Neuronal stem cell (in vitro differentiated cells): ENCODE measurements around the gene STRIT1.

Source experiments
- DNase-seq: peaks from one replicate; pipeline ENCODE4 v3.0.0-alpha.2; 2013; ENCODE audit warnings: low spot score
- H2AFZ ChIP-seq: one replicate; pipeline ENCODE4 v1.6.1; 2013; ENCODE audit warnings: mild to moderate bottlenecking, low read length, inconsistent platforms
- H2AK5ac ChIP-seq: 2 replicates; pipeline ENCODE4 v1.6.1; 2013; ENCODE audit warnings: low read depth, mild to moderate bottlenecking, inconsistent platforms, low read length, moderate library complexity, mixed read lengths
- H2BK120ac ChIP-seq: 2 replicates; pipeline ENCODE4 v1.6.1; 2013; ENCODE audit warnings: low read depth, mild to moderate bottlenecking, inconsistent platforms, low read length, moderate library complexity, mixed read lengths
- H2BK12ac ChIP-seq: one replicate; pipeline ENCODE4 v1.6.1; 2013; ENCODE audit warnings: low read length, inconsistent platforms
- H2BK15ac ChIP-seq: 2 replicates; pipeline ENCODE4 v1.6.1; 2013; ENCODE audit warnings: mild to moderate bottlenecking, low read length, inconsistent platforms, mixed read lengths
- H2BK5ac ChIP-seq: one replicate; pipeline ENCODE4 v1.6.1; 2013; ENCODE audit warnings: inconsistent platforms, mild to moderate bottlenecking, low read length, moderate library complexity
- H3K14ac ChIP-seq: one replicate; pipeline ENCODE4 v1.6.1; 2013; ENCODE audit warnings: low read length, inconsistent platforms
- H3K18ac ChIP-seq: 2 replicates; pipeline ENCODE4 v1.6.1; 2013; ENCODE audit warnings: low read length, inconsistent platforms
- H3K23ac ChIP-seq: 2 replicates; pipeline ENCODE4 v1.6.1; 2013; ENCODE audit warnings: low read depth, mild to moderate bottlenecking, mixed read lengths, low read length, inconsistent platforms; ENCODE audit not compliant: poor library complexity
- H3K27ac ChIP-seq: replicated peaks from 3 replicates; pipeline ENCODE4 v1.5.1; 2013; ENCODE audit warnings: low read length, inconsistent platforms
- H3K27me3 ChIP-seq, 3 experiments: 2 replicates each; pipeline ENCODE4 v1.6.1; 2013; ENCODE audit warnings: low read length in 3 of 3, mild to moderate bottlenecking in 2 of 3, inconsistent platforms in 1 of 3, low read depth in 1 of 3, mixed read lengths in 1 of 3, moderate library complexity in 1 of 3; ENCODE audit not compliant: control insufficient read depth in 3 of 3, insufficient read depth in 3 of 3
- H3K36me3 ChIP-seq, 2 donors: replicated peaks in 1 of 2; 2 replicates each; pipeline ENCODE4 v1.6.1; 2013; ENCODE audit warnings: low read length in 2 of 2; ENCODE audit not compliant: control insufficient read depth in 2 of 2, insufficient read depth in 2 of 2
- H3K4ac ChIP-seq: 2 replicates; pipeline ENCODE4 v1.6.1; 2013; ENCODE audit warnings: inconsistent platforms, mild to moderate bottlenecking, low read length, moderate library complexity
- H3K4me1 ChIP-seq, 2 donors: 1 replicate in 1 of 2; 2 replicates in 1 of 2; pipeline ENCODE4 v1.6.1; 2013; ENCODE audit warnings: low read length in 2 of 2, low read depth in 1 of 2; ENCODE audit not compliant: control insufficient read depth in 2 of 2, insufficient read depth in 1 of 2
- H3K4me2 ChIP-seq: one replicate; pipeline ENCODE4 v1.6.1; 2013; ENCODE audit warnings: mild to moderate bottlenecking, low read length, inconsistent platforms; ENCODE audit not compliant: insufficient read depth, poor library complexity, severe bottlenecking
- H3K4me3 ChIP-seq, 2 donors: 2 replicates each; pipeline ENCODE4 v1.5.1; 2013; ENCODE audit warnings: low read length in 2 of 2, mild to moderate bottlenecking in 2 of 2, inconsistent platforms in 1 of 2, moderate library complexity in 1 of 2
- H3K79me1 ChIP-seq: one replicate; pipeline ENCODE4 v1.6.1; 2013; ENCODE audit warnings: low read depth, mild to moderate bottlenecking, inconsistent platforms, low read length, moderate library complexity
- H3K9ac ChIP-seq: one replicate; pipeline ENCODE4 v1.6.1; 2013; ENCODE audit warnings: mild to moderate bottlenecking, low read depth, low read length, inconsistent platforms; ENCODE audit not compliant: poor library complexity
- H3K9me3 ChIP-seq, 2 donors: replicated peaks in 1 of 2; 2 replicates each; pipeline versions ENCODE3 to v1.6.1; 2013; ENCODE audit warnings: low read length in 2 of 2, mild to moderate bottlenecking in 2 of 2, inconsistent platforms in 1 of 2, low read depth in 1 of 2, mixed read lengths in 1 of 2, moderate library complexity in 1 of 2; ENCODE audit not compliant: control insufficient read depth in 2 of 2, insufficient read depth in 1 of 2
- H4K8ac ChIP-seq: one replicate; pipeline ENCODE4 v1.6.1; 2013; ENCODE audit warnings: low read depth, mild to moderate bottlenecking, inconsistent platforms, low read length, moderate library complexity
- H4K91ac ChIP-seq: one replicate; pipeline ENCODE4 v1.6.1; 2013; ENCODE audit warnings: low read length, low read depth, mild to moderate bottlenecking, inconsistent platforms; ENCODE audit not compliant: poor library complexity
- WGBS, 2 donors: extraction: QIAGEN DNeasy Blood & Tissue Kit; methylation state at CpG; one replicate each; pipeline ENCODE4 v1.1.7; 2013; ENCODE audit warnings: missing lambda C conversion rate in 2 of 2, mixed read lengths in 1 of 2; ENCODE audit not compliant: insufficient read length in 2 of 2, insufficient replicate concordance in 1 of 2; ENCODE audit errors: extremely low coverage in 2 of 2; 5-methylcytosine and 5-hydroxymethylcytosine counted together

The STRIT1 gene

DNA sequence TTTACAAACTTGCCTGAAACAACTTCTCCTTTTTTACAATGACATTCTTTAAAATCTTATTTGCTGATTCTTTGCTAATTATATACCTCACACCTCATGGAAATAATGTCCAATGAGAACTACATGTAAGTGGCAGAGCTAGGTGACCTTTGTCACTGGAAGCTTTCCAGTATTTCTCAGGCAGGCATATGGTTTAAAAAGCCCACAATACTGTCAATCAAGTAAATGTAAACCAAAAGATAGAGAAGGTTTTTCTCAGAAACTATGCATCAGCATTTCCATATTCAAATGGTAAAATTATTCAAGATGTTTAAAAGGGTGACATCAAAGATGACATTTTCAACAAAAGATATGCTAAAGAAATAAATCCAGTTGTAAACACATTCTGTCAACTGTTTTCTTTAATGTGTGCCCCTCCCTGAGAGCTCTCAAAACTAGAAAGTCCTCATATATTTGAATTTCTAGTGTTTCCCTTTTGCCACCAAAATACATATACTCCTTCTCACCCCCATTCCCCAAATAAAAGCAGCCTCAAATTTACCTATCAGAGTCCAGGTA lies 10.1 kb upstream of the STRIT1 start:
- Histone ChIP-seq H4K8ac (no peak overlapping the region), H3K27ac (no peak overlapping the region), H3K23ac (no peak overlapping the region), H2AFZ (no peak overlapping the region), H2BK12ac (no peak overlapping the region), H3K4me2 (no peak overlapping the region), H4K91ac (no peak overlapping the region), H3K36me3 (no peaks in the 10 kb centered on the region), H3K4me3 (no peak overlapping the region), H3K27me3 (no peaks in the 10 kb centered on the region), H3K4me1 (no peaks in the 10 kb centered on the region), H3K4ac (no peak overlapping the region), H3K9ac (no peak overlapping the region), H2BK120ac (no peak overlapping the region), H2BK15ac (no peak overlapping the region), H3K18ac (no peak overlapping the region), H2BK5ac (no peak overlapping the region), H3K9me3 (no peaks in the 10 kb centered on the region), H3K14ac (no peak overlapping the region), H3K79me1 (no peaks in the 10 kb centered on the region), H2AK5ac (no peak overlapping the region)
- DNase-seq = no peak

DNA sequence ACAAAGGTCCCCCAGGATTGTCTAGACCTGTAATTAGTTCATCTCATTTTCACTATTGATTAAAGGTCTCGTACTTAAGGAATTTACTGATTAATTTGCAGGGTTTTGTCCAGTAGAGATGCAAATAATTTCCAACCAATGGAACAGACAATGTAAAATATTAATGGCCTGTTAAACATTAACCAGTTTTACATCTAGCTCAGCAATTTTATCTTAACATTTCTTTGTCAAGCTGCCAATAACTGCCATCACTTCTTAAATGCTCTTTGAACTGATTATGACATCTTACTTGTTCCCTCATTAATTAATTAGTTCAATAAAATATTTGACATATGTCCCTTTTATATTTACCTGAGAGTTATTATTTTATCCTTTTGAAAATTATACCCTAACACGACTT lies 9.4 kb upstream of the STRIT1 start:
- no peak for DNase-seq
- Histone ChIP-seq H3K4ac (no peak overlapping the region), H2BK12ac (no peak overlapping the region), H4K91ac (no peak overlapping the region), H2BK15ac (no peak overlapping the region), H2AFZ (no peak overlapping the region), H3K14ac (no peak overlapping the region), H3K18ac (no peak overlapping the region), H3K4me1 (no peaks in the 10 kb centered on the region), H3K4me2 (no peak overlapping the region), H3K4me3 (no peak overlapping the region), H2BK5ac (no peak overlapping the region), H3K79me1 (no peaks in the 10 kb centered on the region), H2AK5ac (no peak overlapping the region), H3K9me3 (no peaks in the 10 kb centered on the region), H3K36me3 (no peaks in the 10 kb centered on the region), H3K9ac (no peak overlapping the region), H3K27me3 (no peaks in the 10 kb centered on the region), H4K8ac (no peak overlapping the region), H3K23ac (no peak overlapping the region), H3K27ac (no peak overlapping the region), H2BK120ac (no peak overlapping the region)
- no CpG with 5 or more reads among the region's 2 CpGs for WGBS, 2 donors

DNA sequence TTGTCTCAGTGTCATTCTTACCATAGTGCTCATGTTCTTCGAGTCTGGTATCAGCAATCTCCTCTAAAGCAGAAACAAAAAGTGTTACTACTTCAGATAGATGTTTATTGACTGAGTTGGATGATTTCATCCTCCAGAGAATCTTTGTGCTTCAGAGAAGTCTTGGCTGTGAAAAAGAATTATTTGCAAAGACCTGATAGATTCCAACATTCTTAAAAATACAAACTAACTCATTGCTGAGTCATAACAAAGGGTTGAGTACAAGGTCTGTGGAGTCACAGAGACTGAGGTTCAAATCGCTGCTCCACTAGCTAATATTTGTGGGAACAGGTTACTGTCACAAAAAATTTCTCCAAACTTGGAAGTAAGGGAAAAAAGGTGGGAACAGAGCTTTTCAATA lies 9.0 kb upstream of the STRIT1 start:
- H3K9me3 ChIP-seq = peaks cover 0 to 2% of the 10 kb centered on the region in 2 donors
- no peak overlapping the region for H3K4me2 ChIP-seq
- H3K79me1 ChIP-seq = no peaks in the 10 kb centered on the region
- no peak overlapping the region for H2BK5ac ChIP-seq
- DNase-seq = no peak
- H2AFZ ChIP-seq = no peak overlapping the region
- no peaks in the 10 kb centered on the region for H3K4me1 ChIP-seq
- no peak overlapping the region for H3K14ac ChIP-seq
- no peak overlapping the region for H3K27ac ChIP-seq
- H4K91ac ChIP-seq = no peak overlapping the region
- no peaks in the 10 kb centered on the region for H3K27me3 ChIP-seq
- H3K23ac ChIP-seq = no peak overlapping the region
- no peak overlapping the region for H2AK5ac ChIP-seq
- H2BK15ac ChIP-seq = no peak overlapping the region
- H3K9ac ChIP-seq = no peak overlapping the region
- no peak overlapping the region for H2BK120ac ChIP-seq
- no peak overlapping the region for H3K4ac ChIP-seq
- WGBS, 2 donors = no CpG with 5 or more reads among the region's 2 CpGs
- H3K18ac ChIP-seq = no peak overlapping the region
- no peaks in the 10 kb centered on the region for H3K36me3 ChIP-seq
- H2BK12ac ChIP-seq = no peak overlapping the region
- no peak overlapping the region for H3K4me3 ChIP-seq
- no peak overlapping the region for H4K8ac ChIP-seq

DNA sequence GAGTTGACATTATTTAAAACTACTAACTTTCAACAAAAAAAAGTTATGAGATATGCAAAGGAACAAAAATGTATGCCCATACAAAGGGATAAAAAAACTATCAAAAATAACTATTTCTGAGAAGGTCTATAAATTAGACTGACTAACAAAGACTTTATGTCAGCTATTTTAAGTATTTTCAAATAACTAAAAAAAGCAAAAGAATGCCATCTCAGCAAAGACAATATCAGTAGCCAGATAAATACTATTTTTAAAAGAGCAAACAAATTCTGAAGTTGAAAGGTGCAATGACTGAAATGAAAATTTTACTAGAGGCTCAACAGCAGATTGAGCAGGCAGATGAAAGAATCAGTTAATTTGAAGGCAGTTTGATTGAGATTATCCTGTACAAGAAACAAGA lies 3.6 kb upstream of the STRIT1 start:
- no peaks in the 10 kb centered on the region for H3K36me3 ChIP-seq
- H3K23ac ChIP-seq = no peak overlapping the region
- no peak overlapping the region for H4K91ac ChIP-seq
- H2BK15ac ChIP-seq = no peak overlapping the region
- no peak overlapping the region for H3K27ac ChIP-seq
- H3K14ac ChIP-seq = no peak overlapping the region
- H3K4me3 ChIP-seq = no peak overlapping the region
- no peak overlapping the region for H3K4ac ChIP-seq
- no peak overlapping the region for H2AK5ac ChIP-seq
- no peak overlapping the region for H3K18ac ChIP-seq
- H2BK120ac ChIP-seq = no peak overlapping the region
- H3K4me2 ChIP-seq = no peak overlapping the region
- H3K27me3 ChIP-seq = no peaks in the 10 kb centered on the region
- no peak overlapping the region for H2BK5ac ChIP-seq
- no peak overlapping the region for H4K8ac ChIP-seq
- no peak overlapping the region for H2AFZ ChIP-seq
- H3K4me1 ChIP-seq = no peaks in the 10 kb centered on the region
- no peak for DNase-seq
- no peaks in the 10 kb centered on the region for H3K79me1 ChIP-seq
- no peak overlapping the region for H2BK12ac ChIP-seq
- H3K9ac ChIP-seq = no peak overlapping the region
- H3K9me3 ChIP-seq = peaks cover 4 to 9% of the 10 kb centered on the region in 2 donors
